Osteoblast (primary cell): Measurements from ENCODE around the gene DKC1. TPM values are rescaled to one million over a fixed set of nuclear protein-coding genes. Genes with fewer than 3 reads are reported as not detected.

ENCODE experiments used
- DNase-seq: peaks from one replicate; pipeline ENCODE4 v3.0.0; 2011; ENCODE audit warnings: low spot score, mixed read lengths; ENCODE audit not compliant: insufficient read length; ENCODE audit errors: missing footprints
- H2AFZ ChIP-seq: 2 replicates; pipeline ENCODE4 v1.6.0; 2011; ENCODE audit warnings: mild to moderate bottlenecking, low read length
- H3K27ac ChIP-seq: 2 replicates; pipeline ENCODE4 v1.5.1; 2011; ENCODE audit warnings: mild to moderate bottlenecking, low read depth, low read length, moderate library complexity
- H3K27me3 ChIP-seq: 2 replicates; pipeline ENCODE4 v1.6.0; 2012; ENCODE audit warnings: mild to moderate bottlenecking, control low read depth, inconsistent platforms, low read length, moderate library complexity; ENCODE audit not compliant: insufficient read depth
- H3K36me3 ChIP-seq: 2 replicates; pipeline ENCODE4 v1.5.1; 2011; ENCODE audit warnings: mild to moderate bottlenecking, low read length, control low read depth, moderate library complexity; ENCODE audit not compliant: insufficient read depth
- H3K4me1 ChIP-seq: 2 replicates; pipeline ENCODE4 v1.5.1; 2011; ENCODE audit warnings: mild to moderate bottlenecking, low read length, control low read depth, moderate library complexity; ENCODE audit not compliant: insufficient read depth
- H3K4me2 ChIP-seq: 2 replicates; pipeline ENCODE4 v1.6.0; 2011; ENCODE audit warnings: mild to moderate bottlenecking, low read length; ENCODE audit not compliant: insufficient read depth
- H3K4me3 ChIP-seq: fragments of 200-600 bp; sonication (generic); 3 replicates; pipeline ENCODE4 v1.5.1; 2012; ENCODE audit warnings: mild to moderate bottlenecking, low read length, inconsistent platforms; ENCODE audit not compliant: insufficient read depth
- H3K79me2 ChIP-seq: 2 replicates; pipeline ENCODE4 v1.6.0; 2012; ENCODE audit warnings: mild to moderate bottlenecking, low read length, control low read depth, inconsistent platforms; ENCODE audit not compliant: insufficient read depth
- H3K9me3 ChIP-seq: 2 replicates; pipeline ENCODE4 v1.5.1; 2011; ENCODE audit warnings: low read depth, low read length, control low read depth
- H4K20me1 ChIP-seq: 2 replicates; pipeline ENCODE4 v1.6.0; 2012; ENCODE audit warnings: mild to moderate bottlenecking, low read length, control low read depth; ENCODE audit not compliant: insufficient read depth
- CTCF ChIP-seq: IDR thresholded peaks from 2 replicates; pipeline ENCODE4 v1.5.1; 2011; ENCODE audit warnings: mild to moderate bottlenecking, low read depth, low read length, moderate library complexity; ENCODE audit errors: extremely low read depth
- total RNA-seq: library from RNA; depleted of rRNA; stranded (reverse); fragments of >200 nt; gene quantifications from 2 replicates; pipeline ENCODE4 v1.2.3, GENCODE V29; 2012

DKC1 gene
- total RNA-seq, 1 donor = 30.8 TPM

- DNase-seq = peak; percentile 78
- H3K4me3 ChIP-seq = no peak overlapping the region
- peaks cover 20% of the 10 kb centered on the region for H3K4me1 ChIP-seq
- TF ChIP-seq CTCF = no peak
- H3K27ac ChIP-seq = peak overlapping the region; percentile 67
- H4K20me1 ChIP-seq = no peaks in the 10 kb centered on the region
- H2AFZ ChIP-seq = no peak overlapping the region
- H3K36me3 ChIP-seq = no peaks in the 10 kb centered on the region
- H3K4me2 ChIP-seq = peak overlapping the region; percentile 37
- H3K79me2 ChIP-seq = peaks cover 12% of the 10 kb centered on the region
- no peaks in the 10 kb centered on the region for H3K9me3 ChIP-seq
- H3K27me3 ChIP-seq = no peaks in the 10 kb centered on the region
Observed at GRCh38 chrX:154799556-154800348, 37.1 kb downstream of the DKC1 start.

- Histone ChIP-seq H3K36me3 (no peaks in the 10 kb centered on the region), H3K4me3 (no peak overlapping the region), H4K20me1 (no peaks in the 10 kb centered on the region), H3K4me1 (peaks cover 20% of the 10 kb centered on the region), H3K27me3 (no peaks in the 10 kb centered on the region), H2AFZ (no peak overlapping the region), H3K4me2 (no peak overlapping the region), H3K9me3 (no peaks in the 10 kb centered on the region), H3K79me2 (peaks cover 12% of the 10 kb centered on the region), H3K27ac (no peak overlapping the region)
- TF ChIP-seq CTCF = no peak
- DNase-seq = no peak
Observed at GRCh38 chrX:154800478-154801210, 38.0 kb downstream of the DKC1 start.

GRCh38 chrX:154802947-154803346 is 40.3 kb downstream of the DKC1 start:
- H3K9me3 ChIP-seq = no peaks in the 10 kb centered on the region
- H3K27me3 ChIP-seq = no peaks in the 10 kb centered on the region
- DNase-seq = no peak
- H3K27ac ChIP-seq = no peak overlapping the region
- TF ChIP-seq CTCF = no peak
- H3K36me3 ChIP-seq = no peaks in the 10 kb centered on the region
- H2AFZ ChIP-seq = no peak overlapping the region
- no peak overlapping the region for H3K4me3 ChIP-seq
- H4K20me1 ChIP-seq = no peaks in the 10 kb centered on the region
- H3K79me2 ChIP-seq = peaks cover 7% of the 10 kb centered on the region
- H3K4me2 ChIP-seq = no peak overlapping the region
- peaks cover 20% of the 10 kb centered on the region for H3K4me1 ChIP-seq
